ENCODE data around the gene KIAA0753. TPM values are rescaled to one million over a fixed set of nuclear protein-coding genes. Genes with fewer than 3 reads are reported as not detected.
"Not testable (repeated sequence)": the region's sequence is repeated elsewhere in the genome, so short reads cannot be mapped to it uniquely, and the experiment has no call there.

Gene KIAA0753
- total and polyA plus RNA-seq, 7 donors: 3.6 to 18.3 (median 14.1) TPM

GRCh38 chr17:6597727-6598126, 42.8 kb downstream of the KIAA0753 start:
- intact Hi-C loops (cut with DNase I): no loop called here
- Histone ChIP-seq H3K9me3 (no peaks in the 10 kb centered on the region), H3K4me3 (no peak overlapping the region), H3K4me1 (peaks cover 0 to 14% (median 7%) of the 10 kb centered on the region in 4 donors), H3K27me3 (no peaks in the 10 kb centered on the region), H3K27ac (peak overlapping the region in 1 of 4 donors; percentile 34), H3K36me3 (peaks cover 0 to 79% (median 27%) of the 10 kb centered on the region in 4 donors)
- TF ChIP-seq POLR2AphosphoS5 (IDR thresholded peaks at IDR 0.05) (no peak), EP300 (IDR thresholded peaks at IDR 0.05) (no peak), POLR2A (IDR thresholded peaks at IDR 0.05) (no peak), CTCF (IDR thresholded peaks at IDR 0.05) (no peak)
- 12 to 61% methylated on average over 1 of the region's 1 CpG for WGBS, 2 donors
- no peak for DNase-seq

- Histone ChIP-seq H3K4me1 (peaks cover 0 to 14% (median 7%) of the 10 kb centered on the region in 4 donors), H3K27ac (no peak overlapping the region), H3K36me3 (peaks cover 0 to 86% (median 29%) of the 10 kb centered on the region in 4 donors), H3K9me3 (no peaks in the 10 kb centered on the region), H3K4me3 (no peak overlapping the region), H3K27me3 (no peaks in the 10 kb centered on the region)
- TF ChIP-seq EP300 (IDR thresholded peaks at IDR 0.05): no peak
- no peak for TF ChIP-seq POLR2A (IDR thresholded peaks at IDR 0.05)
- TF ChIP-seq POLR2AphosphoS5 (IDR thresholded peaks at IDR 0.05): no peak
- TF ChIP-seq CTCF (IDR thresholded peaks at IDR 0.05): no peak
- intact Hi-C loops (cut with DNase I): no loop called here
- DNase-seq: no peak
- WGBS, 2 donors: 95 to 98% methylated on average over 4 of the region's 4 CpGs
Measured at GRCh38 chr17:6596941-6597340, 43.6 kb downstream of the KIAA0753 start.

GRCh38 chr17:6596511-6596910, 44.0 kb downstream of the KIAA0753 start:
- no peak for DNase-seq
- Histone ChIP-seq H3K27ac (no peak overlapping the region), H3K4me3 (no peak overlapping the region), H3K27me3 (no peaks in the 10 kb centered on the region), H3K36me3 (peaks cover 0 to 90% (median 31%) of the 10 kb centered on the region in 4 donors), H3K9me3 (no peaks in the 10 kb centered on the region), H3K4me1 (peaks cover 0 to 14% (median 7%) of the 10 kb centered on the region in 4 donors)
- TF ChIP-seq POLR2A (IDR thresholded peaks at IDR 0.05): no peak
- no peak for TF ChIP-seq CTCF (IDR thresholded peaks at IDR 0.05)
- no peak for TF ChIP-seq POLR2AphosphoS5 (IDR thresholded peaks at IDR 0.05)
- no peak for TF ChIP-seq EP300 (IDR thresholded peaks at IDR 0.05)
- WGBS, 2 donors: 91 to 95% methylated on average over 2 of the region's 2 CpGs
- intact Hi-C loops (cut with DNase I): no loop called here

GRCh38 chr17:6596081-6596480, 44.4 kb downstream of the KIAA0753 start:
- peaks cover 0 to 94% (median 31%) of the 10 kb centered on the region in 4 donors for H3K36me3 ChIP-seq
- H3K4me3 ChIP-seq: no peak overlapping the region
- H3K27ac ChIP-seq: no peak overlapping the region
- H3K27me3 ChIP-seq: no peaks in the 10 kb centered on the region
- intact Hi-C loops (cut with DNase I): no loop called here
- H3K4me1 ChIP-seq: peaks cover 0 to 14% (median 7%) of the 10 kb centered on the region in 4 donors
- WGBS, 2 donors: 96% methylated on average over 7 of the region's 7 CpGs
- TF ChIP-seq CTCF (IDR thresholded peaks at IDR 0.05) (no peak), EP300 (IDR thresholded peaks at IDR 0.05) (no peak), POLR2A (IDR thresholded peaks at IDR 0.05) (no peak), POLR2AphosphoS5 (IDR thresholded peaks at IDR 0.05) (no peak)
- no peaks in the 10 kb centered on the region for H3K9me3 ChIP-seq
- DNase-seq: no peak

- intact Hi-C loops (cut with DNase I); H3K4me1 ChIP-seq; H3K4me3 ChIP-seq; H3K9me3 ChIP-seq; H3K27ac ChIP-seq; DNase-seq; H3K27me3 ChIP-seq: not testable (repeated sequence)
- 97% methylated on average over 14 of the region's 14 CpGs for WGBS, 2 donors
- peaks cover 14 to 95% (median 49%) of the 10 kb centered on the region in 4 donors for H3K36me3 ChIP-seq
Measured at GRCh38 chr17:6593371-6593770, 47.1 kb downstream of the KIAA0753 start.

All from sigmoid colon (tissue), 7 donors.